H1 (cell line): ENCODE data around the gene CREBBP. TPM values are rescaled to one million over a fixed set of nuclear protein-coding genes. Genes with fewer than 3 reads are reported as not detected.

Source experiments
- EP300 ChIP-seq, 2 experiments: IDR thresholded peaks; 1 replicate in 1 of 2; 2 replicates in 1 of 2; pipeline ENCODE4 v1.6.1; 2011 to 2012; ENCODE audit warnings: low read depth in 2 of 2, low read length in 2 of 2, mild to moderate bottlenecking in 2 of 2, borderline replicate concordance in 1 of 2, inconsistent platforms in 1 of 2, moderate library complexity in 1 of 2
- RBBP5 ChIP-seq: IDR thresholded peaks from 2 replicates; pipeline ENCODE4 v1.7.1; 2012; ENCODE audit warnings: low read depth, mild to moderate bottlenecking, inconsistent platforms, low read length, moderate library complexity, borderline replicate concordance
- ZNF274 ChIP-seq: IDR thresholded peaks from 2 replicates; pipeline ENCODE4 v1.7.0; 2012; ENCODE audit warnings: low read length, borderline replicate concordance; ENCODE audit errors: extremely low read depth
- polyA plus RNA-seq, 7 experiments: library from polyadenylated mRNA; depleted of rRNA in 3 of 7; stranded (reverse) in 5 of 7; unstranded in 2 of 7; fragments of >200 nt in 5 of 7; fragments of 200-250 nt in 2 of 7; gene quantifications; 1 replicate in 5 of 7; 2 replicates in 1 of 7; 4 replicates in 1 of 7; pipeline versions ENCODE4 v1.2.1 to v1.2.3, GENCODE V29; 2011 to 2013; ENCODE audit warnings: missing spikeins in 2 of 7, mixed read lengths in 2 of 7
- total RNA-seq: library from RNA; stranded (reverse); fragmentation: NEBNext Ultra II Directional; extraction: Animal tissue kit (Norgen Biotek cat#: 25700); gene quantifications from 2 replicates; pipeline ENCODE4 v1.2.1, GENCODE V29; 2021

The CREBBP gene
- total and polyA plus RNA-seq, 2 of the 8 experiments (the other 6 are each of a cell fraction or from before 2014, with no cell fraction given): 10.0 to 60.1 TPM

- TF ChIP-seq EP300 (IDR thresholded peaks at IDR 0.05; ENCODE audit: borderline replicate concordance in 1 of 2, low read depth in 2 of 2, low read length in 2 of 2) (no peak), ZNF274 (no peak), RBBP5 (no peak)
Measured at GRCh38 chr16:3832668-3833067, 47.8 kb downstream of the CREBBP start (continued).
